GM19395 (cell line): ENCODE data around the gene DPCD.

Experiments used
- ATAC-seq: cut with Tn5 transposase; IDR thresholded peaks from one replicate; pipeline ENCODE4 v1.9.1; 2021; ENCODE audit warnings: mild to moderate bottlenecking, moderate library complexity; ENCODE audit not compliant: unreplicated experiment

DPCD gene

GRCh38 chr10:101653536-101653935 is 65.4 kb downstream of the DPCD start:
- no peak for ATAC-seq

- ATAC-seq, result no peak
Measured at GRCh38 chr10:101655570-101655969, 67.4 kb downstream of the DPCD start.

DNA sequence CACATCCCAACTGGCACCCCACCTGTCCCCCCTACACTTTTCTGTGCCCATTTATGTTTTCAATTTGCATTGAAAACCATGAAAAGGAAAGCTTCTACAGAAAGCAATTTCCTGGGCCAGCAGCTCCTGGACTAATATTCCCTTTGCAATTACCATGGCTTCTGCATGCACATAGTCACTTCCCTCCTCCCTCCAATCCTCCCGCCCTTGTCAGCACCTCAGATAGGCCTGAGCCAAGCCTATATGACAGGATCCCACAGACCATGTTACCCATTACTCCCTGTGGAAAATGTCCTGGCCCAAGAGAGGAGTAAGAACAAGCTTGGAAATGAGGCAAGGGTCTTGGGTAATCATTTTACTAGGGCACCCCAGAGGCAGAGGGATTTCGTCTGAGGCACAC is 68.8 kb downstream of the DPCD start:
- ATAC-seq, result no peak

- ATAC-seq, result no peak
Measured at GRCh38 chr10:101658975-101659374, 70.9 kb downstream of the DPCD start.
